Esophagus muscularis mucosa (tissue), 3 donors: ENCODE measurements around the gene NBEA.

ENCODE experiments used
- POLR2A ChIP-seq: fragments of 450-650 bp; IDR thresholded peaks from one replicate; pipeline ENCODE4 v1.6.1; 2017; ENCODE audit warnings: antibody characterized with exemption, moderate library complexity, mild to moderate bottlenecking, low read depth
- TF ChIP-seq, protein P1 (sequence below), 3 experiments: fragments of 200-600 bp in 2 of 3; fragments of 450-650 bp in 1 of 3; sonication (generic) in 2 of 3; IDR thresholded peaks; one replicate each; pipeline ENCODE4 v1.5.1; 2017 to 2019; ENCODE audit warnings: antibody characterized with exemption in 3 of 3, mild to moderate bottlenecking in 2 of 3, moderate library complexity in 1 of 3

DNA sequence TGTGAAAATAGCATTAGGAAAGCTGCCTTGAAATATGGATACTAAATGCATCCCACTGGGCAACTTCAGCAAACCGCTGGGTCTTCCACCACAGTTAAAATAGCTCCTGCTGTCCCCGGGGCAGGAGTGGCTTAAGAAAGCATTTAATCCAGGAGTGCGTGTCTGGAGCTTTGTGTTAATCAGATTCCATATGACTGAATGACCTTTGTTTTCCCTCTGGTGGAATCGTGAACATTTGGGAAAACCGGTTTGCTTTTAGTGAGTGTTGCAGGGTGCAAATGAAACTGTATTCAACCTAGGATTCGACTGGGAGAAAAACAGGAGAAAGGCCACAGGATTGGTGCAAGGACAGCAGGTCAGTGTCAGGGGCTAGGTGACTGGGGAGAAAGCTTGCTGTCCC lies 772.1 kb downstream of the NBEA start:
- TF ChIP-seq, protein P1, sequence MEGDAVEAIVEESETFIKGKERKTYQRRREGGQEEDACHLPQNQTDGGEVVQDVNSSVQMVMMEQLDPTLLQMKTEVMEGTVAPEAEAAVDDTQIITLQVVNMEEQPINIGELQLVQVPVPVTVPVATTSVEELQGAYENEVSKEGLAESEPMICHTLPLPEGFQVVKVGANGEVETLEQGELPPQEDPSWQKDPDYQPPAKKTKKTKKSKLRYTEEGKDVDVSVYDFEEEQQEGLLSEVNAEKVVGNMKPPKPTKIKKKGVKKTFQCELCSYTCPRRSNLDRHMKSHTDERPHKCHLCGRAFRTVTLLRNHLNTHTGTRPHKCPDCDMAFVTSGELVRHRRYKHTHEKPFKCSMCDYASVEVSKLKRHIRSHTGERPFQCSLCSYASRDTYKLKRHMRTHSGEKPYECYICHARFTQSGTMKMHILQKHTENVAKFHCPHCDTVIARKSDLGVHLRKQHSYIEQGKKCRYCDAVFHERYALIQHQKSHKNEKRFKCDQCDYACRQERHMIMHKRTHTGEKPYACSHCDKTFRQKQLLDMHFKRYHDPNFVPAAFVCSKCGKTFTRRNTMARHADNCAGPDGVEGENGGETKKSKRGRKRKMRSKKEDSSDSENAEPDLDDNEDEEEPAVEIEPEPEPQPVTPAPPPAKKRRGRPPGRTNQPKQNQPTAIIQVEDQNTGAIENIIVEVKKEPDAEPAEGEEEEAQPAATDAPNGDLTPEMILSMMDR (IDR thresholded peaks at IDR 0.05), result no peak
- TF ChIP-seq POLR2A, result no peak
